Measurements from ENCODE around the gene PPP2R1B. TPM values are rescaled to one million over a fixed set of nuclear protein-coding genes. Genes with fewer than 3 reads are reported as not detected.
A peak's percentile ranks its signal among the peaks of the same experiment; 100 is the strongest.

The PPP2R1B gene
- total RNA-seq, 1 donor from 2014 or later, result 33.8 TPM

DNA sequence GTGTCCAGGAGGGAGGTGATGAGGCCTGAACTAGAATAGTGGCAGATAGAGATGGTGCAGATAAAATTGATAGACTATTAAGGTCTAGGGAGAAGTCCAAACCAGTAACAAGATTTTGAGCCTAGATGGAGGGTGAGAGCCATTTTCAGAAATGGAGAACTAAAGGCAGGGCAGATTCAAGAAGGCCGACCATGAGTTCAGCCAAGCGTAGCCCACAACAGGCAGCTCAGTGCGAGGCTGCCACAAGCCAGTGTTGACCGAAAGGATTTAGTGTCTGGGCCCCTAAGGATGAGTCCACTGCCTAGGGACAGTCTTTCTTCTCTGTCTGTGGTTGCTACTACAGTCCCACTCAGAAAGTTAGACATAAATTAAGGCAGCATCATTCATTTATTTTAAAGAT, 51.7 kb downstream of the PPP2R1B start:
- no peak overlapping the region for H3K27ac Mint-ChIP-seq
- TF ChIP-seq, protein P1, sequence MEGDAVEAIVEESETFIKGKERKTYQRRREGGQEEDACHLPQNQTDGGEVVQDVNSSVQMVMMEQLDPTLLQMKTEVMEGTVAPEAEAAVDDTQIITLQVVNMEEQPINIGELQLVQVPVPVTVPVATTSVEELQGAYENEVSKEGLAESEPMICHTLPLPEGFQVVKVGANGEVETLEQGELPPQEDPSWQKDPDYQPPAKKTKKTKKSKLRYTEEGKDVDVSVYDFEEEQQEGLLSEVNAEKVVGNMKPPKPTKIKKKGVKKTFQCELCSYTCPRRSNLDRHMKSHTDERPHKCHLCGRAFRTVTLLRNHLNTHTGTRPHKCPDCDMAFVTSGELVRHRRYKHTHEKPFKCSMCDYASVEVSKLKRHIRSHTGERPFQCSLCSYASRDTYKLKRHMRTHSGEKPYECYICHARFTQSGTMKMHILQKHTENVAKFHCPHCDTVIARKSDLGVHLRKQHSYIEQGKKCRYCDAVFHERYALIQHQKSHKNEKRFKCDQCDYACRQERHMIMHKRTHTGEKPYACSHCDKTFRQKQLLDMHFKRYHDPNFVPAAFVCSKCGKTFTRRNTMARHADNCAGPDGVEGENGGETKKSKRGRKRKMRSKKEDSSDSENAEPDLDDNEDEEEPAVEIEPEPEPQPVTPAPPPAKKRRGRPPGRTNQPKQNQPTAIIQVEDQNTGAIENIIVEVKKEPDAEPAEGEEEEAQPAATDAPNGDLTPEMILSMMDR (IDR thresholded peaks at IDR 0.05; ENCODE audit: unreplicated experiment), result no peak
- peaks cover 33% of the 10 kb centered on the region for H3K36me3 Mint-ChIP-seq
- no peak overlapping the region for H3K4me3 Mint-ChIP-seq
- peaks cover 11% of the 10 kb centered on the region for H3K4me1 Mint-ChIP-seq
- H3K9me3 Mint-ChIP-seq, result no peaks in the 10 kb centered on the region
- no peaks in the 10 kb centered on the region for H3K27me3 Mint-ChIP-seq (ENCODE audit: low read depth)
- no peak for DNase-seq (ENCODE audit: low spot score in 2 of 2, unreplicated experiment in 2 of 2)

DNA sequence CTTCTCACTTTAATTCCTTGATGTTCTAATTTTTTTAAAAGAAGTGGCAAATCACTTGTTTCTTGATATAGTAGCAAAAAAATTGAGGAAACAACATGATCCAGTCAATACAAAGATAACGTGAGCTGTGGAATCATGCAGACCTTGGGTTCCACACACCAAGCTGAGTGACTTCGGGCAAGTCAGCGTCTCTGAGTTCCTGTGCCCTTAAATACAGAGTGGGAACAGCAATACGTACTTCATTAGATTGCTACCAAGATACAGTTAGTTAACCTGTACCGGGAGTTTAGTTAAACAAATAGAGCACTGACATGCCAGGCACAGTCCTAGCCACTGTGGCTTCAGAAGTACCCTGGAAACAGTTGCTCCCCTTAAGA, 58.5 kb downstream of the PPP2R1B start:
- TF ChIP-seq, protein P1 (IDR thresholded peaks at IDR 0.05; ENCODE audit: unreplicated experiment), result no peak
- Mint-ChIP-seq H3K27me3 (ENCODE audit: low read depth) (no peaks in the 10 kb centered on the region), H3K9me3 (no peaks in the 10 kb centered on the region), H3K4me1 (peaks cover 41% of the 10 kb centered on the region), H3K27ac (peak overlapping the region; percentile 83), H3K36me3 (peaks cover 28% of the 10 kb centered on the region), H3K4me3 (no peak overlapping the region)
- DNase-seq (ENCODE audit: low spot score in 2 of 2, unreplicated experiment in 2 of 2), result no peak

DNA sequence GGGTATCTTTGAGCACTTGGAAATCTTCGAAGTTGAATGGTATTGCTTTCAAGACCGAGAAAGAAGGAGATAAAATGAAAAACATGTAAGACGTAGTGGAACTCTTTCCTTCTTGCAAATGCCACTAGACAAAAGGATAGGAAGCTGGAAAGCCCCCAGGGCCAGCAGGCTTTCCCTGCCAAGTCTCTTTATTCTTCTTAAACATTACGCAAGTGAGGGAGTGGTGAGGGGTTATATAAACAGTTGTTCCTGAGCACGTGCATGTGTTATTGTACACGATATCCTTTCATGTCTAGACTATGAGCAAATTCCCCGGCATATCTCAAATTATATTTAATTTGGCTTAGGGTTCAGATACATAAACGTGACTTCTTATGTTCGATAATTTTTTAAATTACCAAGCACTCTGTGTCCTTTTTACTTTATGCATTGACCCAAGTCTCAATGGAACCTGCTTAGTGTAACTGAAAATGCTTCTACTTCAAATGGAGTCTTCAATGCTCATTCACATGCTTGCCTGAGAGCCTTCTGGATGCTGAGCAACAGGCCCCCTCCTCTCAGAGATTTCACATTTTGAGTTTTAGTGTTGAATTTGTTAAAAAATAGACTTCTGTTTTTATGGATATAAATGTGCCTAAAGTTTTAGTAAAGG, 59.0 kb downstream of the PPP2R1B start:
- Mint-ChIP-seq H3K9me3 (no peaks in the 10 kb centered on the region), H3K4me3 (no peak overlapping the region), H3K36me3 (peaks cover 23% of the 10 kb centered on the region), H3K4me1 (peaks cover 43% of the 10 kb centered on the region), H3K27me3 (ENCODE audit: low read depth) (no peaks in the 10 kb centered on the region), H3K27ac (peak overlapping the region; percentile 83)
- TF ChIP-seq, protein P1 (IDR thresholded peaks at IDR 0.05; ENCODE audit: unreplicated experiment), result no peak
- no peak for DNase-seq (ENCODE audit: low spot score in 2 of 2, unreplicated experiment in 2 of 2)

DNA sequence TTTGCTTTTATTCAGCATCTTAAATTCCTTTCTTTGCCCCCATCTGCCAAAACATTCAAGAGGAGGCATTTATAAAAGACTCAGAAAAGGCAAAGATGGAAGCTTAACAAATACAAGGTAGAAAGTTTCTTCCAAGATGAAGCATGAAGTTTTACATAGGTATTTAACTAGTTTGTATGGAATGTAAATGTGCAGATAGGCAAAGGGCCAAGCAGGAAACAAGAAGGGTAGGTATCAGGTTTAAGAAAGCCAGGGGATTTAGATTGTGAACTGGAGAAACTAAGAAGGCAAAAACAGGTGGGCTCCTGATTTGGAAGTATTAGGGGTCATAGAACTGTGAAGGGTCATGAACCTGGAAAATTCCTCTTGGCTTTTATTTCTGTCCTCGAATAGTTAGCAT, 62.6 kb downstream of the PPP2R1B start:
- Mint-ChIP-seq H3K4me1 (peaks cover 43% of the 10 kb centered on the region), H3K36me3 (peaks cover 15% of the 10 kb centered on the region), H3K27me3 (ENCODE audit: low read depth) (no peaks in the 10 kb centered on the region), H3K27ac (peak overlapping the region; percentile 83), H3K9me3 (no peaks in the 10 kb centered on the region), H3K4me3 (no peak overlapping the region)
- TF ChIP-seq, protein P1 (IDR thresholded peaks at IDR 0.05; ENCODE audit: unreplicated experiment), result no peak
- no peak for DNase-seq (ENCODE audit: low spot score in 2 of 2, unreplicated experiment in 2 of 2)

DNA sequence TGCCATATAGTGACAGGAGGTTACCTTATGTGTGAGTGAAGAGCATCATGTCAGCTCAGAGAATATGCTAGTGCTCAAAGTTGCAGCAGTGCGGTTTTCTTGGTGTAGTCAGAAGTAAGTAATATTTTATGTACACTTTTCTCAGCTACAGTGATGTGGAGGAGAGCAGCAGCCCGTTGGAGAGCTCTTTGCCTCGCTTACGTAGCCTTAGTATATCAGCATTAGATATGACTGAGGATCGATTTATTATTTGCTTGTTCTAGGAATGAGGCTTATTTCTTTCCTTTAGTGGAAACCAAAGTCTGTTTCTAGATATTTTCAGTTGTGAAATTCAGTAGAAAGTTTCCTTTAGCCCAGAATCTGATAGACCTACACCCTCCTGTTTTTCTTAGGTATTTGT, 63.6 kb downstream of the PPP2R1B start:
- Mint-ChIP-seq H3K9me3 (no peaks in the 10 kb centered on the region), H3K27ac (peak overlapping the region; percentile 83), H3K4me1 (peaks cover 43% of the 10 kb centered on the region), H3K4me3 (no peak overlapping the region), H3K36me3 (peaks cover 14% of the 10 kb centered on the region), H3K27me3 (ENCODE audit: low read depth) (no peaks in the 10 kb centered on the region)
- DNase-seq (ENCODE audit: low spot score in 2 of 2, unreplicated experiment in 2 of 2), result no peak
- TF ChIP-seq, protein P1 (IDR thresholded peaks at IDR 0.05; ENCODE audit: unreplicated experiment), result no peak

Data from mesothelial cell of epicardium (in vitro differentiated cells).